HG03521 (cell line): ENCODE measurements around the gene PTPRN2.

ENCODE experiments used
- ATAC-seq: cut with Tn5 transposase; IDR thresholded peaks from one replicate; pipeline ENCODE4 v1.9.1; 2021; ENCODE audit warnings: mild to moderate bottlenecking, moderate library complexity; ENCODE audit not compliant: unreplicated experiment

The PTPRN2 gene

DNA sequence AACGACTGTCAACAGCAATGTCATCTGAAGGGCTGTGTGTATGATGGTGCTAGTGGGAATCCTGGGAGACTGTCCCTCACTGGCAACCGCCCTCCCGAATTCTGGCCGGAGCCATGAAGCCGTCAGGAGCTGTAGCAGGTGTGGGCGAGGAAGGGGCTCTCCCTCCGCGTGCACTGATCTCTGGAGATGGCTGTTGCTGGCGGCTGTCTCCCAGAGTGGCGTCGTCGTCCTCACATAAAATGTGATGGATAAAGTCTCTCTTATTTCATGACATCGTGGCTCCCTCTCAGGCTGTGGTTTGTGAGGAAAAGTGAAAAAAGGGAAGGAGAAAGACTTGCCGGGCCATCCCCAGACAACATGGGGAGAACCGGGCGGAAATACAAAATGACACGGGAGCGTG, 1034.4 kb downstream of the PTPRN2 start:
- ATAC-seq, result no peak

DNA sequence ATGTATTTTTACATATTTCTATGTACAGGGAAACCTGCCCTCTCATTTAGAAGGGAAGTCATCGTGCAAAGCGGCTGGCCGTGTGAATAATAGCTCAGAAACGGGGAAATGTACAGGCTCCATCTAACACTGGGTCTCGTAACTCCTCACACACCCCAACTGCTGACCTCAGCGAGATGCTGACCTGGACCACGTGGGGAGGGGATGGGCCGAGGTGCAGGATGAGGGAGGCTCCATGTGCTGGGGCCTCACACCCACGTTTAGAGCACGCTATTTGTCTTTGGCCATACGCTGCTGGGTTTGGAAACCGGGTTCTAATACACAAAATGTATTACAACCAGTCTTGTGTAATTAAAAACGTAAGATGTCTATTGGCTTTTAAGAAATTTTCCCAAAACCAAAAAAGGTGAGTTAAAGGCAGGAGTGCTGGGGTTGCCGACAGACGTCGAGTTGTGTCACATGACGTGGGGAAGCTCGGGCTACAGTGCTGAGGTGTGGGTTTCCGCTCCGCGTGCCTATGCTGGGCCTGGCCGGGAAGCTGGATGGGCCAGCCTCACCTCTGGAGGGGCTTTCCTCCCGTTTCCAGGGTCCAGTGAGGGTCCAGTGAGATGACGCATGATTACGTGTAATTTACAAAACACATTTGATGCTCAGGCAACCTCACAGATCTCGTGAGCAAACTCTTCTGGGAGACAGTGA, 1035.2 kb downstream of the PTPRN2 start:
- no peak for ATAC-seq

DNA sequence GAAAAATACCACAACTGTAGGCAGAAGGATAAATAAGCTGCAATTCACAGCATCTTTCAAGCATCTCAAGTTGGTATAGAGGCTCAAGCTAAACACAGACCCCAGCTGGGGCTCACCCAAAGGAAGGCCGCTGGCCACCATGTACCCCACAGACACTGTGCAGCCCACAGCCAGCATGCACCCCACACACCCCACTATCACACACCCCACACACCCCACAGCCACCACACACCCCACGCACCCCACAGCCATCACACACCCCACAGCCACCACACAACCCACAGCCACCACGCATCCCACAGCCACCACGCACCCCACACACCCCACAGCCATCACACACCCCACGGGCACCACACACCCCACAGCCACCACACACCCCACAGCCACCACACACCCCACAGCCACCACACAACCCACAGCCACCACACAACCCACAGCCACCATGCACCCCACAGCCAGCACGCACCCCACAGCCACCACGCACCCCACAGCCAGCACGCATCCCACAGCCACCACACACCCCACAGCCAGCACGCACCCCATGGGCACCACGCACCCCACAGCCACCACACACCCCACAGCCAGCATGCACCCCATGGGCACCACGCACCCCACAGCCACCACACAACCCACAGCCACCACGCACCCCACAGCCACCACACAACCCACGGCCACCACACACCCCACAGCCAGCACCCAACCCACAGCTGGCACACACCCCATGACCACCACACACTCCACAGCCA, 1036.1 kb downstream of the PTPRN2 start:
- ATAC-seq, result no peak

DNA sequence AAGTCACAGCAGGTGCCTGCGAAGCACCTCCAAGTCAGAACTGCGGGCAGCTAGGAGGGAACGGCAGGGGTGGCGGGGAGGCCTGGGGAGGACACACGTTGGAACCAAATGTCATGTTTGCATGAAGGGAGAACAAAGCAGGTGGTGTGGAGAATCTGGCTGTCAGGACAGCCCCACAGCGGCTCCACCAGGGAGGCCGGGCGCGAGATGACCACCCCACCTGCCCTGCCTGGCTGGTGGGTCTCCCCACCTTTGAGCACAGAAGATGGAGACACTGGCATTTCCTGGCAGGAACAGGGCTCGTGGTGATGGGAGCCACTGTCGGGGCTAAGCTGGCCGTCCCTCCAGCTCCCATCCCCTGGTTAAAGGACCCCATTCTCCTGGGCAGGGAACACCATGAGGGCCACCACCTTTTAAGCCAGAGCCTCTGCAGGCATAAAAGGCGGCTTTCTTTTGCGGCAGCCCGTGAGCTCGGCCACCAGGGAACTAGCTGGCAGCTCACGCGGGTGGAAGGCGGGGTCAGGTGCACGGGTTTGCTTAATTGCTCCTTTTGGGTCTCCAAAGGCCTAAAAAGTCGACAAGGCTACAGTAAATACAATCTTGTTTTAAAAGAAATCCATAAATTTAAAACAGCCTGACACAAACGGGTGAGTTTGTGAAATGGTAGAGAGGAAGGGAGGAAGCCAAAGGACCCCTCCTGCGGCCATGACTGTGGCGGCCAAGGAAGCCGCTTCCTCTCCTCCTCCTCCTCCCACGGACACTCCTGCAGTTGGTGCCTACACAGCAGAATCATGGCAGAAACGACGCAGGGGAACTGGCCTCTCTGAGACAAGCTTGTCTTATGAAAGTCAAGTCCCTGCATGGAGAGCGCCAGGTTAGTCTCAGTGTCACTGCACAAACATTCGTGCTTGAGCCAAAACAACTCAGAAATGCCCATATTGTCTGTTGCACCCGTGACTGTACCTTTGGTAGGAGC, 1037.0 kb downstream of the PTPRN2 start:
- ATAC-seq, result no peak

DNA sequence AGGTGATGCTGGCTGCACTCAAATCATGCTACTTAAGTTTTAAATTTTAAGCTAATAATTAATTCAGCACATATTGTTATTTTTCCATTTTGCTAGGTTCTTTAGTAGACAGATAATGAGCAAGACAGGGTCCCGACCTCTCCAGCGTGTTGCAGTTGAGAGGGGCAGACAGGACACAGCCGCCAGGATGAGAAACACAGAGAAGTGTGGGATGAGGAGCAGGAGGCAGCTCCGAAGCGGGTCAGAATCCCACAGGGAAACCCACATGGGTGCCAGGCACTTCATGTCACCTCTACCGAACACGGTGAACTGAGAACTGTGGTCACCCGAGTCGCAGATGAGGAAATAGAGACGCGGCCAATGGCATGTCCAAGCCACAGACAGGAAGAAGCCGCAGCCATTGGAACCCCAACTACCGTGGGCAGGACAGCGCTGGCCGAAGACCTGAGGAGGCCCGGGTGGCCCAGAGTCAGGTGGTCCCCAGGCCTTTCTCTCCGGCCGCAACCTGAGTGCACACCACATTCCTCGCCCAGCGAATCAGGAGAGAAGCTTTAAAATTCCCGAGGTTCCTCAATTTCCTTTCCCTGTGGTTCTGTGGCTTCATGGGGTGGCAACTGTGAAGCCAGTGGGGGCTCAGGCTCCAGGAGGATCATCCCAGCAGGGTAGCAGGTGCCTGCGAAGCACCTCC, 1037.9 kb downstream of the PTPRN2 start:
- ATAC-seq, result no peak

DNA sequence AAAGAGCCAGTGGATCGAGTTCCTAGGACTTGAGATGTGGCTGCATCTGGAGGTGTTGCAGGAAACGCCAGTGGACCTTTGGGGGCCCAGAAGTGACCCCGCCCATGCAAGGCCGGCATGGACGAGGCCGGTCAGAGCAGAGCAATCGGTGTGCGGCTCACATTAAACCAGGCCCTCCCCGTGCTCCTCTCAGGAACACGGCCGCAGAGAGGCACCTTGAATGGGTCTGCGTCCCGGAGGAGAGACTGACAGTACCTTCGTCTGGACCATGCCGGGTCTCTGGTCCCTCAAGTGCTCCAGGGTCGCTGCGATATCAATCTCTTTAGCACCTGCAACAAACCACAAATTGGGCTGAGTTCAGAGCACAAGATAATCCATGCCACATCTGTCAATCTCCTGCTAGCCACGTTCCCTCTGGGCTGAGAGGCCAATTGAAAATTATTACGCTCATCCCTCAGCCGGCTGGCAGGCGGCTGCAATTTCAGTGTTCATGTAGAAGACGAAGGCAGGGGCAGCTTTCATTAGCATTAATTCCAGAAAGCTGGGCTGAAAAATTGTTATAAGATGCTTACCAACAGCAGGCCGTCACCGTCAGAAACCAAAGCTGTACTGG, 1038.8 kb downstream of the PTPRN2 start:
- ATAC-seq, result no peak

DNA sequence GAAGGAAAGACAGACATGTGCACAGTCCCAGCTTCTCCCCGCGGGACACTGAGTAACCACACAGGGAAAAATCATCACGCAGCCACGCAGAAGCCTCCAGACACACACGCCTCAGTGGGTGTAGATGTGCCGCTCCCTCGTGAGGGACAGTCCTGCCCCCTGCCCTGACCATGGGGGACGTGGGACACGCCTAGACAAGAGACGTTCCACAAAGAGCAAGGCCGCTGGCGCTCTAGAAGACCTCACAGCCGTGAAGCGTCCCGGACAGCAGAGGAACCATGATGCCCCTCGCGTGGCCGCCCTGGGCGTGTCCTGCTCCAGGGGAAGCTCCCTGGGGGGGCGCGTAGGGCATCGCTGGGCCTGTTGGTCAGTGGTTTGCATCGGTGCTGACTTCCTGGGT, 1040.0 kb downstream of the PTPRN2 start:
- no peak for ATAC-seq

DNA sequence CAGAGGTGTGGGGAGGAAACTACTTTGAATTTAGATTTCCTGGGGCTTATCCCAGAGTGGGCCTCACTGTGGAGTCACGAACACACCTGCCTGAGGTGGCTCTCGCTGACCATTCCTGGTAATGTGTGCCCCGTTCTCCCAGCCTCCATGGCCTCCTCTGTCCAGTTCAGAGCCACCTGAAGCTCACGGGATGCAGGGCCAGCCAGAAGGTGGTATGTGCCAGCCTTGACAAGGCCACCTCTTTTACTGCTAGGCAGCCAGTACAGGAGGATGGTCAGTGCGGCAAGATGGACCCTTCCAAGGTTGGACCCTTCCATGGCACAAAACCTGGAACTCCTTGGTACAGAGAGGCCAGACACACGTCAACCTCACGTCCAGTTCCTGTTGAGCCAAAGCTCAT, 1040.5 kb downstream of the PTPRN2 start:
- no peak for ATAC-seq

DNA sequence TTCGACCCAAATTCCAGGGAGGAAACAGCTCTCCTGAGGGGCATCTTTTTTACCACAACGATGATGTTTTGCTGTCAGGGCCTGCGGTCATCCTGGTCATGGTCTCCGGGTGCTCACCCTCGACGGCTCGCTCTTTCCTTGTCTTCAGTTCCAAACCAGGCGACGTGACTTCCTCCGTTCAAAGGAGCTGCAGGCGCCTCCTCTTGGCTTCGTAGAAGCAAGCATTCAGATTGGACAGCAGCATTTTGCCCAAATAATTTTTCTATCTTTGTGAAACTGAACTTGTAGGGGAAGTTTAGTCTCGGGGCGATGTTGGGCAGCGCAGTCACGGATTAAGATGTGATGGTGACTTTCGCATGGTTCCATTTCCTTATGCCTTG, 1042.0 kb downstream of the PTPRN2 start:
- ATAC-seq, result no peak

DNA sequence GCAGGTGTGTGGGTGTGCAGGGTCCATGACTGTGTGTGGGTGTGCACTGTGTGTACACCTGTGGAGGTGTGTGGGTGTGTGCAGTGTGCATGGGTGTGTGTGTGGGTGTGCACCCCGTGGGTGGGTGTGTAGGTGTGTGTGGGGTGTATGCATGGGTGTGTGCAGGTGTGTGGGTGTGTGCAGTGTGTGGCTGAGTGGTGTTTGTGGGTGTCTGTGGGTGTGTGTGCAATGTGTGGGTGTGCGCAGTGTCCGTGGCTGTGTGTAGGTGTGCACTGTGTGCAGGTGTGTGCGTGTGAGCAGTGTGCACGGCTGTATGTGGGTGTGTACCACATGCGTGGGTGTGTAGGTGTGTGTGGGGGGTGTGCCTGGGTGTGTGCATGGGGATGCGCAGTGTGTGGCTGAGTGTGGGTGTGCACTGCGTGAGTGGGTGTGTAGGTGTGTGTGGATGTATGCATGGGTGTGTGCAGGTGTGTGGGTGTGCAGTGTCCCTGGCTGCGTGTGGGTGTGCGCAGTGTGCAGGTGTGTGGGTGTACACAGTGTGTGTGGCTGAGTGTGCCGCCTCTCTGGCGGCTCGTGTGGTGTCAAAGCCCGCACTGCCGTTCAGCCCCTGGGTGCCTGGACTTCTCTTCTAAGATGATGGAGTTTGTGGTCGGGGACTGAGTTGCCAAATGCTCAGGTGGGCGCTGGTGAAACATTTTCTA, 1042.5 kb downstream of the PTPRN2 start:
- ATAC-seq, result no peak

DNA sequence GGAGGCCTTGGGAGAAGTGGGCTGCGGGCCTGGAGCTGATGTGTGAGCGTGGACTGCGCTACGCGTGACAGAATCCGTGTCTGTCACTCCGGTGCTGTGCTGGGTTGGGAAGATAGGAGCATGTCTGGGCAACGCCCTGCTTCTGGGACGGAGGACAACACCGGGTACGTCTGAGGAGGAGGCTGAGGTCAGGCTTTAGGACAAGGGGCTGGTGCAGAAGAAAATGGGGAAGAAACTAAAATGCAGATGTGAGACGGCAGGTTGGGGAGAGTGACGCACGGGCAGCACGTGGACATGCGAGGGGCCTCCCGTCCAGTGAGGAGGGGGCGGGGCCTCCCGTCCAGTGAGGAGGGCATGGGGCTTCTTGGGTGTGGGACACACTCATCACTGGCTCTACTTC, 1043.4 kb downstream of the PTPRN2 start:
- ATAC-seq, result no peak

DNA sequence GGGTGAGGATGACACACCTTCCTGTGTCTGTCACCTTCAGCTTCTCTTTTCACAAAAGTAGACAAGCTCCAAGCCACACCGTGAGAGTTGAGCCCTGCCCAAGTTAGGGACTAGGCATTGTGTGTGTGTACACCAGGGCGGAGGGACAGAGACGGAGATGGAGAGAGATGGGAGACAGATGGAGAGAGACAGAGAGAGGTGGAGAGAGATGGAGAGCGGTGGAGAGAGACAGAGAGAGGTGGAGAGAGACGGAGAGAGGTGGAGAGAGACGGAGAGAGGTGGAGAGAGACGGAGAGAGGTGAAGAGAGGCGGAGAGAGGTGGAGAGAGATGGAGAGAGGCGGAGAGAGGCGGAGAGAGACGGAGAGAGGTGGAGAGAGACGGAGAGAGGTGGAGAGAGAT, 1043.8 kb downstream of the PTPRN2 start:
- ATAC-seq, result no peak

DNA sequence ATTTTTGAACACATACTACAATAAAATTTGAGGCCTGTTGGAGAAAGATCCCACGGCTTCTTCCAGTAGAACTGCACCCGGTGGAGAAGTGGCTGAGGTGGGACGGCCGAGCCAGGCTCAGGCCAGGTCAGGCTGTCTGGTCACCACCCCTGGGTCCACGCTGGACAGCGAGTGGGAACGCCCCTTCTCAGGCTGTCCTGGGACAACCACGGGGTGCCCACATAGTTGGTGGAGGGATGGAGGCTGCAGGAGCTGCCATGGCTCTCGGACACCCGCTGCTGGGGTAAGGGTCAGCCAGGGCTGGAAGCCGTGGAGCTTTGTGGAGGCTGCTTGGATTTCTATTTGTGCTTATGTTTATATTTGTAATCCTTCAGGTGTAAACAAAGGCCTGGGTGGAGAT, 1044.3 kb downstream of the PTPRN2 start:
- no peak for ATAC-seq

DNA sequence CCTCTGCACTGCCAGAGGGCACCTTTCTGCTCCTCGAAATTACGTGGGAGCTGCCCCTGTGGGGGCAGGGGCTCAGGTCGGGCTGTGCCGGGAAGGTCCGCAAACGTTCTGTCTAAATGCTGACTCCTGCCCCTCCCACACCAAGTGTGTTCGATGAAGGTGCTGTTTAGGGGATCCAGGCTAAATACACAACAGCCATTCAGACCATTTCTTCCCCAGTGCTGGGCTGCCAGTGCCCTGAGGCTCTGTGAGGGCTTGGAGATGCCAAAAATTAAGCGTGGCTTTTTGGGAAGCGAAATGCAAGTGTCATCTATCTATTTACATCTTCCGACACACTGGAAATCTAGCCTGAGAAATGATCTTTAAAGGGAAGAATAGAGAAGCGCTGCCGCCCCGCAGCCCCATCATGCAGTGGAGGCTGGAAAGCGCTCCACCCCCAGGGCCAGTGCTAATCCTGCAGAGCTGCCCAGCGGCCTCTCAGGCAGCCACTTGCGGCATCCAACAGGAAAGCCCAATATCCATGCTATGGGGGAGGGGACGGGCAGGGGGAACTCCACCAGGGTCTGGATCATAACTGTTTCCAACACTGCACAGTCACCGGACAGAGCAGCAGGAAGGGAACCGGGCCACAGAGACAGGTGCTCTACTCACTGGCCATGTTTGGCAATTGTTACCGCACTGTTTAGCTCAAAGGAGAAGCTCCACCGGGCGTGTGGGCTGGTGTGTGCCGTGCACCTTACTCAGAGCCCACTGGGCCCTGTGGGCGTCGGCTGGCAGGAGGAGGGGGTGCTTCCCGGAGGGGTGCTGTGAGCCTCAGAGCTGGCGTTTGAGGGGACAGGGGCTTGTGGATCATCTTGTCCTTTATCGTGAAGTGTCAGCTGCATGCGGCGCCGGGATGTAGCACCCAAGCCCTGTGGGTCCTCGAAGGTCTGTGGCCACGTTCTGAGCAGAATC, 1045.3 kb downstream of the PTPRN2 start:
- ATAC-seq, result no peak

DNA sequence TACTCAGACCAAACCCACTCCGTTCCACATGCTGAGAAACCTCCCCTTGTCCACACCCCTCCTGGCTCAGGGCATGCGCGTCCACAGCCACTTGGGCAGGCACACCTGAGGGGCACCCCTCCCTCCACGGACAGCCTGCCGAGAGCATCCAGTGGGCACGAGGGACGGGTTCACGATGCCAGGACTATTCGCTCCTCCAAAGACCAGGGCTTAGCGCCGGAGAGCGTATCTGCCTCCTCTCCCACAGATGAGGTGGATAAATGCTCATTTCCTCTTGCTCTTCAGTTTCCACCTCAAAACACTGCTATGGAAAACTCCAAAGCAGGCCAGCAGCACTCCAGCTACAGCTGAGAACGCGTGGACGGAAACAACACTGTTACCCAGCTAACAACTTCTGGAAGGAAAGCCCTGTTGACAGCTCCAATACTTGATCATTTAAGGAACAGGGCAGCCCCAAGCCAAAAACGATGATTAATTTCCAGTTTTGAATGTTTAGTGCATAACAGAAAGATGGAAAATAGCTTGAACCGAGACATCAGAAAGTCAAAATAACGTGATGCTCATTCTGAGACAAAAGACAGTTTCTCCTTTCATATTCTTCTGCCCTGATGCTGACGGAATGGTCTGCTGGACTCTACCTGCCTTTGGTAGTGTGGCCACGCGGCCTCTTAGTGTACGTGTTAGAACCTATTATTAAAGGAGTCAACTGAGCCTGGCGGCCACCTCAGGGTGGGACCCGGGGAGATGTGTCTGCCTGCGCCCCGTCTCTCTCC, 1046.1 kb downstream of the PTPRN2 start:
- no peak for ATAC-seq

DNA sequence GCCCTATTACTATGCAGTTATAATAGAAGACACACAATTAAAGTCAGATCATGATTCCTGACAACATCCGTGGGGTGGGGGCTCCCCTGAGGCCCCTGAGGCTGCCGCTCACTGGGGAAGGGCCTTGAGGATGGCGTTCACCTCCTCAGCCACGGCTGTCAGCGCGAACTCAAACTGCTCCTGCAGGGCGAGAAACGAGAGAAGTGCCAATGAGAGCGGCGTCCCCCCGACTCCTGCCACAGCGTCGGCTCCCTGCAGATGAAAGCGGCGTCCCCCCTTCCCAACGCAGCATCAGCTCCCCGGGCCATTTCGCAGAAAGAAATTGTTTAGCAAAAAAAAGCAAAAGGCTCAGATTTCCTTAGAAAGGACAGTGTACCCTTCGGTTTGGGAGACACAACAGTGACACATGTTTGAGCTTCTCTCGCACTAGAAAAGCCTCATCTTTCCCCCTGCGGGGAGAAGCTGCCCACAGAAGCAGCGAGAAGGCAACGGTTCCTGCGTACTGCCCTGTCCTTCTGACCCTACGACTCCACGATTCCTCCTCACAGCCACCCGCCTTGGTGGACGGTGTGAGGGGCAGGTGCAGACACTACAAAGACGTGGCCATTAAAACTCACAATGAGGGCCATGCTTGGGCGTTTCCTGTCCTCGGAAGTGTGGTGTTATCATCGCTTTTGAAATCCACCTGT, 1046.9 kb downstream of the PTPRN2 start:
- ATAC-seq, result no peak

DNA sequence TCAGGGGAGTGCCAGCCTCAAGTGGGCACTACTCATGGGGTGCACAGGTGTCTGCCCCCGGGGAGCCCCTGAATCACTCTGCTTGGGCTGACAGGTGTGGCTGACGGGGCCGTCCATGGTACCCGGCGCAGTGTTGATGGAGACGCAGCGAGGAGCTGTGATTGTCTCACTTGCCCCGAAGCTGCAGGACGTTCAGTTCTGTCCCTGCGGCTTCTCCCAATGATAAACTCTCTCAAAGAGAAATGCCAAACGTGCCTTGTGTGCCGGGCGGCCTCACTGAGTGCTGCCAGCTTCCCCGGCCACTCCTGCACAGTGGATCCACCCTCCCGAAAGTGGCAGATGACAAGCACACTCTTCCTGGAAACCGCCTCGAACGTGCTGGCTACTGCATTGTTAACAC, 1047.6 kb downstream of the PTPRN2 start:
- no peak for ATAC-seq
